IgD-negative memory B cell (primary cell): ENCODE measurements around the gene HSPD1. TPM values are rescaled to one million over a fixed set of nuclear protein-coding genes. Genes with fewer than 3 reads are reported as not detected.
"Not testable (repeated sequence)": the region's sequence is repeated elsewhere in the genome, so short reads cannot be mapped to it uniquely, and the experiment has no call there.

Source experiments
- H3K27ac Mint-ChIP-seq, 3 donors: one replicate each; pipeline ENCODE4 v1.8.0; 2020 to 2022; ENCODE audit warnings: mild to moderate bottlenecking in 3 of 3, mixed read lengths in 3 of 3, moderate library complexity in 1 of 3
- H3K27me3 Mint-ChIP-seq: one replicate; pipeline ENCODE4 v1.8.0; 2021; ENCODE audit warnings: mixed read lengths
- H3K36me3 Mint-ChIP-seq: one replicate; pipeline ENCODE4 v1.8.0; 2020; ENCODE audit warnings: mild to moderate bottlenecking, mixed read lengths
- H3K4me1 Mint-ChIP-seq, 3 donors: one replicate each; pipeline ENCODE4 v1.8.0; 2020 to 2022; ENCODE audit warnings: mixed read lengths in 3 of 3, mild to moderate bottlenecking in 1 of 3
- H3K4me3 Mint-ChIP-seq, 4 donors: one replicate each; pipeline ENCODE4 v1.8.0; 2020 to 2022; ENCODE audit warnings: mild to moderate bottlenecking in 4 of 4, mixed read lengths in 4 of 4, moderate library complexity in 3 of 4
- H3K9me3 Mint-ChIP-seq, 3 donors: one replicate each; pipeline ENCODE4 v1.8.0; 2020 to 2021; ENCODE audit warnings: mixed read lengths in 3 of 3, mild to moderate bottlenecking in 1 of 3
- polyA plus RNA-seq: library from polyadenylated mRNA; unstranded; fragments of 300-500 nt; fragmentation: Illumina TruSeq; gene quantifications from one replicate; pipeline ENCODE4 v1.2.3, GENCODE V29; 2021

HSPD1 gene
- polyA plus RNA-seq, 1 donor from 2014 or later, result 92.3 TPM

DNA sequence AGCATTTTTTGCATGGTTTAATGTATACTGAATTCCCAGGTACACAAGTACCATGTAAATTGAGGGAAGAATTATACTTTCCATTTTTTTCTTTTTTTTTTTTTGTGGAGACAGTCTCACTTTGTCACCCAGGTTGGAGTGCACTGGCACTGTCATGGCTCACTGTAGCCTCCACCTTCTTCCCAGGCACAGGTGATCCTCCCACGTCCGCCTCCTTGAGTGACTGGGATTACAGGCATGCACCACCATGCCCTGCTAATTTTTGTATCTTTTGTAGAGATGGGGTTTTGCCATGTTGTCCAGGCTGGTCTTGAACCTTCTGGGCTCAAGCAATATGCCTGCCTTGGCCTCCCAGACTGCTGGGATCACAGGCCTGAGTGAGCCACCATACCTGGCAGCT lies 4.4 kb upstream of the HSPD1 start:
- Mint-ChIP-seq H3K4me1 (peaks cover 16 to 24% (median 19%) of the 10 kb centered on the region in 3 donors), H3K4me3 (peak overlapping the region in 1 of 4 donors; percentile 17), H3K9me3 (no peaks in the 10 kb centered on the region), H3K36me3 (peaks cover 5% of the 10 kb centered on the region), H3K27me3 (no peaks in the 10 kb centered on the region), H3K27ac (peak overlapping the region in 1 of 3 donors; percentile 35)

DNA sequence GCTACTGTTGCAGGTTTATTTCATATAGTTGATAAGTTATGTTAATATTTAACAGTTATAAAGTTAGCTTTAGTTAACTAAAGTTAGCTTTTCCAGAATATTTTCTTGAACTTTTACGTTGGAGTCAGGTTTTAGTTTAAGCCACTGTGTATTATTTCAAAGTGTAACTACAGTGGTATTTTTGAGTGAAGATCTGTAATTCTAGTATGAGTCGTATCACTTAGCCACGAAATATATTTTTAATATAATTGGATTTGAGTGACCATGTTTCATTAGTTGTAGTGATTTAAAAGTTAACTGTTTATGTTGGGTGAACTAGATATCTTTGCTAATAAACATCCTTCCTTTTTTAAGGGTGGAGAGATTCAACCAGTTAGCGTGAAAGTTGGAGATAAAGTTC lies 3.0 kb upstream of the HSPD1 start:
- Mint-ChIP-seq H3K4me3 (peak overlapping the region in 3 of 4 donors; percentile 98 to 99 (median 99)), H3K27me3 (no peaks in the 10 kb centered on the region), H3K9me3 (no peaks in the 10 kb centered on the region), H3K4me1 (peaks cover 22 to 27% (median 26%) of the 10 kb centered on the region in 3 donors), H3K36me3 (peaks cover 5% of the 10 kb centered on the region), H3K27ac (peak overlapping the region; percentile 81 to 98 (median 98))

DNA sequence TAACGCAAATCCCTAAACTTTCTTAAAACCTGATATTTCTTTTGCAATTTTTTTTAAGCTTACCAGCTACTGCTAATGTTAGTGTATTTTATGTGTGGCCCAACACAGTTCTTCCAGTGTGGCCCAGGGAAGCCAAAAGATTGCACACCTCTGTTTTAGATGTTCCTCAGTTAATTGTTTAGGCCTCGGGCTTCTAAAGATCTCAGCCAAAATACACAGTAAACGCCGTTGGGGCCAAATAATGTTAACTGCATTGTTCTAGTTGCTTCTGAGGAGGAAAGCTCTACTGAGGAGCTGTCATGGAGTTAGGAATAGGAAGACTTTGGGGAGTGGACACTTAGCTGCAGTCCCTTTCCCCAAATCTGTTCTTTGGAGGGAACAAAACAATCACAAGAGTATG lies 2.6 kb upstream of the HSPD1 start:
- Mint-ChIP-seq H3K4me1 (peaks cover 27 to 31% (median 31%) of the 10 kb centered on the region in 3 donors), H3K9me3 (no peaks in the 10 kb centered on the region), H3K4me3 (peak overlapping the region; percentile 97 to 99 (median 98)), H3K27ac (peak overlapping the region; percentile 81 to 98 (median 98)), H3K36me3 (peaks cover 5% of the 10 kb centered on the region), H3K27me3 (no peaks in the 10 kb centered on the region)

DNA sequence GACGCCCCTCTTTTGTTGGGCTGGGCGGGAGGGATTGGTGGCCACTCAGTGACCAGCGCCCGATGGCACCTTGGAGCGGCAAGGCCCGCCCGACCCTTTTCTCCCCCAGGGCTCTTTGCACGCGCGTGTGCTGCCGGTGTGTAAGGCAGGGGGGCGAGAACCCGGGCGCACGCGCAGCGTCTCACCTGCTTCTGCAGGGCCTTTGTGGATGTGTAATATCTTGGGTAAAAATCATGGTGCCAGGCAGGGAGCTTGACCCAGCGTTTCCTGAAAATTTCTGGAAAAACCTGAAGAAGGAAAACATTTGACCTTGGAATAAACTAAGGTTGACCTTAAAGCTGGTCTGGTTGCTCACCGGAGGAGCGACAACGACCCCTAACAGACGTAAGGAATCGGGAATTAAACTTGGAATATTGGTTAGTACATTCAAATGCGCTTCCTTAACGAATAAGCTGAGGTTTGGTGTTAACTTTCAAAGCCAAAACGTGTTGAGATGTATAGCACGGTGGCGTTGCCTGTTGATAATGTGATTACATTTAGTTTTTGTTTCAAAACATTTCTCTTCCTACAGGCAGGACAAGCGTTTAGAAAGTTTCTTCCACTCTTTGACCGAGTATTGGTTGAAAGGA lies 977 bp upstream of the HSPD1 start:
- Mint-ChIP-seq H3K27me3 (no peaks in the 10 kb centered on the region), H3K27ac (peak overlapping the region; percentile 92 to 98 (median 98)), H3K36me3 (peaks cover 5% of the 10 kb centered on the region), H3K4me1 (peaks cover 41 to 43% (median 42%) of the 10 kb centered on the region in 3 donors), H3K9me3 (no peaks in the 10 kb centered on the region), H3K4me3 (peak overlapping the region; percentile 97 to 99 (median 98))

DNA sequence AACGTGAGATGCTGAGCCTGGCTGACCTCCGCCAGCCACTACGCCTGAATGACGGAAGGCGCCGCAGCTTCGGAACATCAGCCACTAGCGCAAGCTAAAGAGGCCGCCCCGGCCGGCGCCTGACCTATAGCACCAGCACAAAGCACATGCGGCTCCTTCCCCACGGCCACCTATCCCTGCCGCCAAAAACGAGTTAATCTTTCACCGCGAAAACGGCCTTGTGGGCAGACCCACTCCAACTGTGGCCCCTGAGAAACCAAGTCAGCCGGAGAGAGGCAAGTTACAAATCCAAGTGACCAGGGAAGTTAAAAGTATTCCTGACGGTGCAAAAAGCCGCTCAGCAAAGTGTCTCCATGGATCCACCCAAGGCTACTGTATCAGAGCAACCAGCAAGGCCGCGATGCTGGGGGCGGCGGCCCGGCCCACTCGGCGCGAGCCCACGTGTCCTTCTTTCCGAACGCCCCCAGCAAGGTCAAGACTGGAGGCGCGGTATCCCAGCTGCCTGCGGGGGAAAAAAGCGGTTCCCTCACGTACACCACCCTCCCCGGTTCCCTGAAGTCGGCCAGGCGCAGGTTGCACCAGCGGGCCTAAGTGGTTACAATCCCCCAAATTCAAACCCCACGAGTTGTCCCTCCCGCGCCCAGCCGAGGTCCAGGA lies 575 bp downstream of the HSPD1 start:
- peak overlapping the region; percentile 97 to 99 (median 98) for H3K4me3 Mint-ChIP-seq
- no peaks in the 10 kb centered on the region for H3K27me3 Mint-ChIP-seq
- H3K9me3 Mint-ChIP-seq, result no peaks in the 10 kb centered on the region
- H3K27ac Mint-ChIP-seq, result peak overlapping the region; percentile 97 to 98 (median 98)
- H3K36me3 Mint-ChIP-seq, result peaks cover 5% of the 10 kb centered on the region
- H3K4me1 Mint-ChIP-seq, result peaks cover 41 to 46% (median 44%) of the 10 kb centered on the region in 3 donors

DNA sequence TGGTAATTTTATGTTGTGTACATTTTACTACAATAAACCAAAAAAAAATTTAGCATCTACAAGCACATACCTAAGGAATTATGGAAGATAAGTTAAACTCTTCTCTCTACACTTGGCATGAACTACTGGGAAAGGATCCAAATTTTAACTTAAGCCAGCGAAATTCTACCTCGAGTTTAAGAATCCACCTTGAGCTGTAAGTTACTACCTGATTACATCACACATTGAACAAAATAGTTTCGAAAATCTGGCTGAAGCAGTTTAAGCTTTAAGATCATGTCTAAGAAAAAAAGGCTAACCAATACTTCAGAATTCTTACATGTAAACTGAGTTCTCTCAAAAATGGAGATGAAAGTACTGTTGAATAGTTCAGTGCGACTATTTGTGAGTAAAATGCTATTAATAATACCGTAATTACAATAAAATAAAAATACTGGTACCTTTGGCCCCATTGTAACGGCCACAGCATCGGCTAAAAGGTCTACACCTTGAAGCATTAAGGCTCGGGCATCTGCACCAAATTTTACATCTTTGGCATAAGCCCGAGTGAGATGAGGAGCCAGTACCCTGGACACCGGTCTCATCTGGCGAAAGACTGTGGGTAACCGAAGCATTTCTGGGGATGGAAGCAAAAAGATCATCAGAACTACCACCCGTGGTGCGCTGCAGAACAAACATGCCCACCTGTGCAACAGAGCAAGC lies 1.3 kb downstream of the HSPD1 start:
- Mint-ChIP-seq H3K4me3 (peak overlapping the region; percentile 97 to 99 (median 98)), H3K27ac (peak overlapping the region; percentile 97 to 98 (median 98)), H3K9me3 (no peaks in the 10 kb centered on the region), H3K27me3 (no peaks in the 10 kb centered on the region), H3K4me1 (peaks cover 41 to 46% (median 44%) of the 10 kb centered on the region in 3 donors), H3K36me3 (peaks cover 6% of the 10 kb centered on the region)

DNA sequence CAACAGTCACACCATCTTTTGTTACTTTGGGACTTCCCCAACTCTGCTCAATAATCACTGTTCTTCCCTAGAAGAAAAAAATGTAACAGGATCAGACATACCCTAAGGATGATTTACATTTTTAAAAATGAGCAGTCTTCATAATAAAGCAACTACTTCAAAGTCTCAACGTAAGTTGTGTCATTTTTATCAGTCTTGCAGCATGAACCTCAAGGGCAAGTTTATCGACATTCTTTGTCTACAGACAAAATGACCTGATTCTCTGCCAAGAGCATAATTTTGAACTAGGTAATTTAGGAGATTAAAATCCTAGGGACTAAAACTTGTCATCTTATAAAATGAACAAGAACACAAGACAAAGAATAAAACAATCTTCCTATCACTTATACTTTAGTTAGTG lies 2.3 kb downstream of the HSPD1 start:
- Mint-ChIP-seq H3K36me3 (peaks cover 6% of the 10 kb centered on the region), H3K27me3 (no peaks in the 10 kb centered on the region), H3K27ac (peak overlapping the region in 2 of 3 donors; percentile 97 to 98), H3K4me3 (peak overlapping the region in 3 of 4 donors; percentile 98 to 99 (median 99)), H3K4me1 (peaks cover 37 to 43% (median 39%) of the 10 kb centered on the region in 3 donors), H3K9me3 (no peaks in the 10 kb centered on the region)

DNA sequence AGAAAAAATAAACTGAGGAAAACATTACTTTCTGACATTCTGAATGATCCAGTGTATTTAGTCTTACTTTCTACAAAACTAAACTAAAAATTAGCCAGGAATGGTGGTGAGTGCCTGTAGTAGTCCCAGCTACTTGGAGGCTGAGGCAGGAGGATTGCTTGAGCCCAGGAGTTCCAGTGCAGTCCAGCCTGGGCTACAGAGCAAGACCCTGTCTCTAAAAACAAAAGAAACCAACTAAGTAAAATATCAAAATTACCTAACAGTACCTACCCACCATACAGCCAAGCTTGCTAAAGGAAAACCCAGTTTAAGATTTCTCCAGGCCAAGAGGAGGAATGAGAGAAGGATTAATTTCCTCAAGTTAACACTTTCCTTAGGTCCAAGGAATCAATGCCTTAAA lies 2.9 kb downstream of the HSPD1 start:
- Mint-ChIP-seq H3K4me1 (peaks cover 31 to 38% (median 33%) of the 10 kb centered on the region in 3 donors), H3K9me3 (no peaks in the 10 kb centered on the region), H3K36me3 (peaks cover 3% of the 10 kb centered on the region), H3K27me3 (no peaks in the 10 kb centered on the region), H3K27ac (peak overlapping the region in 1 of 3 donors; percentile 98), H3K4me3 (peak overlapping the region in 3 of 4 donors; percentile 24 to 99 (median 78))

DNA sequence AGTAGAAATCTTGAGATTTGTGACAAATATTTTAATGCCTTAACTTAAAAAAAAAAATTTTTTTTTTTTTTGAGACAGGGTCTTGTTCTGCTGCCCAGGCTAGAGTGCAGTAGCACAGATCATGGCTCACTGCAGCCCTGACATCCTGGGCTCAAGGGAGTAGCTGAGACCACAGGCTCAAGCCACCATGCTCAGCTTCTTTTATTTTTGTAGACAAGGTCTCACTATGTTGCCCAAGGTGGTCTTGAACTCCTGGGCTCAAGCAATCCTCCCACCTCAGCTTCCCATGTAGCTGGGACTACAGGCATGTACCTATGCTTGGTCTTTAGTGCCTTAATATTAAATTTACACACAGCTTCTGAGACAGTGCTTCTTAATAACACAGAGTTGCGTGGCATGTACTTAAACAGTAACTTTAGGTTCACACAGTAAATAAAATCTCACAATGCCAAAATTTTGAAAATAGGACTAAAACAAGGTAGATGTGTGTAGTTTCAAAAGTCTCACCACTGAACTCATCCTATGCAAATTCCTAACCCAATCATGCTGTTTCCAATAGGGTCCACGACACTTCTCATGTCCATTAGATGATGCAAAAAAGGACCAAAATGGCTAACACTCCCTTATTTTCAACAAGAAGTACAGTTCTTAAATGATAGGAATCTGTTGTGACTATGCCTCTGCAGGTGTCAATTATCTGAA lies 4.1 kb downstream of the HSPD1 start:
- Mint-ChIP-seq H3K36me3 (peaks cover 6% of the 10 kb centered on the region), H3K9me3 (no peaks in the 10 kb centered on the region), H3K4me3 (peak overlapping the region in 1 of 4 donors; percentile 99), H3K27me3 (no peaks in the 10 kb centered on the region), H3K4me1 (peaks cover 25 to 31% (median 26%) of the 10 kb centered on the region in 3 donors), H3K27ac (peak overlapping the region in 1 of 3 donors; percentile 98)

DNA sequence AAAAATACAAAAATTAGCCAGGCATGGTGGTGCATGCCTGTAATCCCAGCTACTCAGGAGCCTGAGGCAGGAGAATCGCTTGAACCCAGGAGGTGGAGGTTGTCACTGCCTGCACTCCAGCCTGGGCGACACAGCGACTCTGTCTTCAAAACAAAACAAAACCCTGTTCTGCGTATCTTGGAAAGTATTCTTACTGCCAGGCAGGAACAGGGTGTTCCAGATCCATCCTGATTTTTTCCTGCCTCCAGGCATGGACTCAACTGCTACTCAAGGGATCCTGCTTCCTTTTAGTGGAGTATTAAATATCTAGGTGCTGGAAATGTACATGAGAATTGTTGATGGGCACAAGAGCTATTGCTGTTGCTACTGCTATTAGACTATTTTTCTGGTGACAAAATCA lies 12.3 kb downstream of the HSPD1 start:
- peaks cover 0 to 1% (median 0%) of the 10 kb centered on the region in 3 donors for H3K4me1 Mint-ChIP-seq
- H3K27ac Mint-ChIP-seq, result peak overlapping the region in 1 of 3 donors; percentile 67
- peaks cover 0 to 7% (median 0%) of the 10 kb centered on the region in 3 donors for H3K9me3 Mint-ChIP-seq
- peaks cover 14% of the 10 kb centered on the region for H3K36me3 Mint-ChIP-seq
- H3K27me3 Mint-ChIP-seq, result no peaks in the 10 kb centered on the region
- no peak overlapping the region for H3K4me3 Mint-ChIP-seq

DNA sequence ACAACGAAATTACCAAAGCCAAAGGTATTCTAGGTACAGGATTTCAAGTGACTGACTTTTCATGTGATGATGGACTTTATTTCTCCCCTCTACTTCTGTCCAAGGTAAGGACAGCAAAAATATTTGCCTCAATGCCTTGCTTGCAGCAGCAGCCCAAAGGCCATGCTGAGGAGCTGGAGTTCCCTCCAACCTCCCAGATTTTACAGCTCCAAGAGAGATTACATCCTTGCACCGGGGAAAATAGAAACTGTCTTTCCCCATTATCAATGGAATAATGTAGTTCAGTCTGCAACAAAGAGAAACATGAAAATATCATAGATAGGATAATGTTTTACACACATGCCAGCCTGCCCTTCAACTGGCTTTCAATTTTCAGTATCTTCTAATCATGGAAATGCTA lies 13.5 kb downstream of the HSPD1 start:
- Mint-ChIP-seq H3K9me3 (peaks cover 0 to 7% (median 0%) of the 10 kb centered on the region in 3 donors), H3K4me3 (no peak overlapping the region), H3K27me3 (no peaks in the 10 kb centered on the region), H3K36me3 (peaks cover 11% of the 10 kb centered on the region), H3K4me1 (peaks cover 0 to 1% (median 0%) of the 10 kb centered on the region in 3 donors), H3K27ac (no peak overlapping the region)

DNA sequence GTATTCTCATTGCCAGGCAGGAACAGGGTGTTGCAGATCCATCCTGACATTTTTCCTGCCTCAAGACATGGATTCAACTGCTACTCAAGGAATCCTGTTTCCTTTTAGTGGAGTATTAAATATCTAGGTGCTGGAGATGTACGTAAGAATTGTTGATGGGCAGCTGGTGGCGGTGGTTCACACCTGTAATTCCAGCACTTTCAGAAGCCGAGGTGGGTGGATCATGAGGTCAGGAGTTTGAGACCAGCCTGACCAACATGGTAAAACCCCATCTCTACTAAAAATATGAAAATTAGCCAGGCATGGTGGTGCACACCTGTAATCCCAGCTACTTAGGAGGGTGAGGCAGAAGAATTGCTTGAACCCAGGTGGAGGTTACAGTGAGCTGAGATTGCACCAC lies 15.4 kb downstream of the HSPD1 start:
- Mint-ChIP-seq H3K4me3 (peak overlapping the region in 1 of 4 donors; percentile 39), H3K36me3 (peaks cover 15% of the 10 kb centered on the region)
- H3K9me3 Mint-ChIP-seq, H3K27me3 Mint-ChIP-seq, H3K27ac Mint-ChIP-seq, H3K4me1 Mint-ChIP-seq: not testable (repeated sequence)

DNA sequence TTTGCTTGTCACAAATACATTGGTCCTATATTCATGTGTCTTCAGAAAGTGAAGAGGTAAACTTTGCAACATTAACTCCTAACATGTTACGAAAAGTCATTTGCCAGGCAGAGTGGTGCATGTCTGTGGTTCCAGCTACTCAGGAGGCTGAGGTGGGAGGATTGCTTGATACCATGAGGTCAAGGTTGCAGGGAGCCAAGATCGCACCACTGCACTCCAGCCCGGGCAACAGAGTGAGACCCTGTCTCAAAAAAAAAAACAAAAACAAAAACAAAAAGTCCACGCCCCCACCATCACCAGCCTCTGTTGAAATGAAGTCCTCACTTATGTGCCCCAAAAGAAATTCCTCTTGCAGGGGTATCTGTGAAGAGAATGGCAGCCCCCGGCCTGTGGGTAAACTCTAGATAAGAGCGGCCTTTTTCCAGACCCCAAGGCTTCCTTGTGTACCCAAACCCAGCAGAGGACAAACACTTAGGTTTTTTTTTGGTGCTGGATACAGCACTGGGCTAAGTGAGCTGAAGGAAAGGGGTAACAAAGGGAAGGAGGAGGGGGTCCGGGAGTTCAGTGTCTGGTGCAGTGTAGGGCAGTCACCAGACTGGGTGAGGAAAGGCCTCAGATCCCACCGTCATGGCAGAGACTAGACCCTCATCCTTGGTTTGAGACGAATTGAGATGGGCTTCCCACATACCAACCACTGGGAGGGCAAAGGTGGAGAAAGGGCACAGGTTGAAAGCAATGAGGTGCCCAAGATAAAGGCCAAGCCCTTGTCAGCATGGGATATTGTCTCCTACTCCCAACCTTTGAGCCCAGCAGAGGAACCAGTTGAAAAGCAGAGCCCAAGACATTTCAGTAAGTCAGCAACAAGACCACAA lies 19.2 kb downstream of the HSPD1 start:
- Mint-ChIP-seq H3K27ac (peak overlapping the region in 1 of 3 donors; percentile 71), H3K4me3 (peak overlapping the region in 1 of 4 donors; percentile 19), H3K36me3 (peaks cover 17% of the 10 kb centered on the region), H3K4me1 (peaks cover 0 to 3% (median 0%) of the 10 kb centered on the region in 3 donors), H3K9me3 (peaks cover 0 to 7% (median 0%) of the 10 kb centered on the region in 3 donors), H3K27me3 (no peaks in the 10 kb centered on the region)

DNA sequence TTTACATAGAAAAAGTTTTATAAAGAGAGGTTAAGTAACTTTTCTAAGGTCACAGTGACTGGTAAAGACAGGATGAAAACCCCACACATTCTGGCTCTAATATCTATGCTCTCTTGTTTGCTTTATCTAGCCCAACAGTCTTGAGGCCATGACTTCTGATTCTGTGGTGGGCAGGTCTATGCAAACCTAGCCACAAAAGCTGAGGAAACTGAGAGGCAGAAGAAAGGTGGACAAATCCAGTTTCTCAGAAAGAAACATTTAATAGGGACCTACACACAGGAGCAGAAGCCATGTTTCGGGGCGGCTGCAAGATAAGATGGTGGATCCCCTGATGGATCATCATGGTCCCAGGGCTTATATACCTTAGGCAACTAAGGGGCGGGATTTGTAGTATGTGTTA lies 21.8 kb downstream of the HSPD1 start:
- H3K9me3 Mint-ChIP-seq, result no peaks in the 10 kb centered on the region
- peaks cover 0 to 2% (median 0%) of the 10 kb centered on the region in 3 donors for H3K4me1 Mint-ChIP-seq
- no peak overlapping the region for H3K4me3 Mint-ChIP-seq
- peaks cover 12% of the 10 kb centered on the region for H3K36me3 Mint-ChIP-seq
- no peaks in the 10 kb centered on the region for H3K27me3 Mint-ChIP-seq
- H3K27ac Mint-ChIP-seq, result no peak overlapping the region
